GM23338 (cell line): Measurements from ENCODE around the gene NPAS3. TPM values are rescaled to one million over a fixed set of nuclear protein-coding genes. Genes with fewer than 3 reads are reported as not detected.

Source experiments
- ATAC-seq: fragments of 200-7000 bp; cut with Tn5 transposase; 3 replicates; pipeline ENCODE4 v1.9.1; 2020
- DNase-seq: peaks from one replicate; pipeline ENCODE4 v3.0.0-alpha.2; 2015; ENCODE audit warnings: low spot score
- H2AFZ ChIP-seq: fragments of 200-600 bp; sonication (generic); 2 replicates; pipeline ENCODE4 v1.8.0; 2016; ENCODE audit warnings: antibody characterized with exemption, mild to moderate bottlenecking, moderate library complexity
- H3F3A ChIP-seq: fragments of 200-600 bp; sonication (generic); replicated peaks from 2 replicates; pipeline ENCODE4 v1.8.0; 2017; ENCODE audit warnings: antibody characterized with exemption, mixed run types, low read depth
- H3K27ac ChIP-seq: fragments of 200-600 bp; sonication (generic); 2 replicates; pipeline ENCODE4 v1.6.1; 2016; ENCODE audit warnings: low read depth
- H3K27me3 ChIP-seq: fragments of 200-600 bp; sonication (generic); 2 replicates; pipeline ENCODE4 v1.8.0; 2016; ENCODE audit warnings: mild to moderate bottlenecking, mixed run types, moderate library complexity; ENCODE audit not compliant: insufficient read depth
- H3K36me3 ChIP-seq: fragments of 200-600 bp; sonication (generic); 2 replicates; pipeline ENCODE4 v1.8.0; 2016; ENCODE audit warnings: mild to moderate bottlenecking; ENCODE audit not compliant: insufficient read depth
- H3K4me1 ChIP-seq: fragments of 200-600 bp; sonication (generic); 2 replicates; pipeline ENCODE4 v1.8.0; 2016; ENCODE audit warnings: mild to moderate bottlenecking, moderate library complexity; ENCODE audit not compliant: insufficient read depth
- H3K4me2 ChIP-seq: fragments of 200-600 bp; sonication (generic); 2 replicates; pipeline ENCODE4 v1.7.1; 2017; ENCODE audit warnings: mixed run types
- H3K4me3 ChIP-seq: fragments of 200-600 bp; sonication (generic); 2 replicates; pipeline ENCODE4 v1.6.1; 2016; ENCODE audit warnings: mixed run types
- H3K79me2 ChIP-seq: fragments of 200-600 bp; sonication (generic); replicated peaks from 2 replicates; pipeline ENCODE4 v1.8.0; 2017; ENCODE audit warnings: mild to moderate bottlenecking; ENCODE audit not compliant: insufficient read depth
- H3K9me2 ChIP-seq: fragments of 200-600 bp; sonication (generic); 2 replicates; pipeline ENCODE4 v1.8.0; 2017; ENCODE audit not compliant: insufficient read depth
- H4K20me1 ChIP-seq: fragments of 200-600 bp; sonication (generic); replicated peaks from 2 replicates; pipeline ENCODE4 v1.8.0; 2017; ENCODE audit warnings: mild to moderate bottlenecking; ENCODE audit not compliant: insufficient read depth
- H3K27ac Mint-ChIP-seq: 2 replicates; pipeline ENCODE4 v1.8.0; 2020; ENCODE audit warnings: inconsistent platforms, mild to moderate bottlenecking, moderate library complexity, mixed read lengths
- H3K27me3 Mint-ChIP-seq: 3 replicates; pipeline ENCODE4 v1.8.0; 2022; ENCODE audit warnings: low read depth, mild to moderate bottlenecking, moderate library complexity, mixed read lengths, inconsistent platforms; ENCODE audit not compliant: insufficient read depth, poor library complexity
- H3K36me3 Mint-ChIP-seq: 3 replicates; pipeline ENCODE4 v1.8.0; 2021; ENCODE audit warnings: low read depth, mild to moderate bottlenecking, inconsistent platforms, moderate library complexity, mixed read lengths
- H3K4me1 Mint-ChIP-seq: 3 replicates; pipeline ENCODE4 v1.8.0; 2020; ENCODE audit warnings: mild to moderate bottlenecking, inconsistent platforms, mixed read lengths
- H3K4me3 Mint-ChIP-seq: 3 replicates; pipeline ENCODE4 v1.8.0; 2021; ENCODE audit warnings: moderate library complexity, mild to moderate bottlenecking, inconsistent platforms, mixed read lengths
- H3K9me3 Mint-ChIP-seq: 3 replicates; pipeline ENCODE4 v1.8.0; 2020; ENCODE audit warnings: moderate library complexity, mild to moderate bottlenecking, inconsistent platforms, mixed read lengths
- CREB1 ChIP-seq: fragments of 250-450 bp; sonication (Bioruptor Pico); IDR thresholded peaks from 2 replicates; pipeline ENCODE4 v1.5.0; 2020; ENCODE audit warnings: low read depth, mild to moderate bottlenecking, moderate library complexity
- CTCF ChIP-seq, 2 experiments: fragments of 200-600 bp in 1 of 2; sonication (generic) in 1 of 2; conservative IDR thresholded peaks; 2 replicates each; pipeline versions ENCODE4 v1.5.1 to v1.6.1; 2016 to 2017; ENCODE audit warnings: antibody characterized with exemption in 2 of 2, low read depth in 2 of 2, mild to moderate bottlenecking in 2 of 2, moderate library complexity in 1 of 2
- EZH2 ChIP-seq: fragments of 200-600 bp; sonication (generic); IDR thresholded peaks from one replicate; pipeline ENCODE4 v1.8.0; 2017; ENCODE audit warnings: antibody characterized with exemption, mild to moderate bottlenecking, low read depth; ENCODE audit not compliant: unreplicated experiment
- EZH2phosphoT487 ChIP-seq: fragments of 200-600 bp; sonication (generic); IDR thresholded peaks from one replicate; pipeline ENCODE4 v1.8.1; 2018; ENCODE audit warnings: antibody characterized with exemption; ENCODE audit not compliant: unreplicated experiment
- JUNB ChIP-seq: IDR thresholded peaks from one replicate; pipeline ENCODE4 v1.6.1; 2016; ENCODE audit warnings: antibody characterized with exemption; ENCODE audit not compliant: unreplicated experiment
- POLR2AphosphoS5 ChIP-seq: IDR thresholded peaks from 2 replicates; pipeline ENCODE4 v1.6.1; 2016; ENCODE audit warnings: antibody characterized with exemption, low read depth
- REST ChIP-seq: IDR thresholded peaks from one replicate; pipeline ENCODE4 v1.6.1; 2018; ENCODE audit warnings: antibody characterized with exemption; ENCODE audit not compliant: unreplicated experiment
- STAT1 ChIP-seq: IDR thresholded peaks from one replicate; pipeline ENCODE4 v1.6.1; 2016; ENCODE audit warnings: antibody characterized with exemption; ENCODE audit not compliant: unreplicated experiment
- ZNF114 ChIP-seq: fragments of 250-450 bp; sonication (Bioruptor Pico); IDR thresholded peaks from 2 replicates; pipeline ENCODE4 v1.5.0; 2020; ENCODE audit warnings: mild to moderate bottlenecking, moderate library complexity
- ZNF331 ChIP-seq: fragments of 250-450 bp; sonication (Bioruptor Pico); IDR thresholded peaks from 2 replicates; pipeline ENCODE4 v1.5.0; 2020; ENCODE audit warnings: low read depth, mild to moderate bottlenecking, moderate library complexity
- polyA plus RNA-seq: library from polyadenylated mRNA; unstranded; fragments of >200 nt; fragmentation: Nextera tagmentation; extraction: Ambion mirVana; gene quantifications from 2 replicates; pipeline ENCODE4 v1.2.1, GENCODE V29; 2016
- total RNA-seq: library from RNA; depleted of rRNA; stranded (reverse); fragments of >200 nt; shearing (Covaris generic); gene quantifications from 2 replicates; pipeline ENCODE4 v1.2.3, GENCODE V29; 2014
- TF ChIP-seq, protein P1 (sequence below): fragments of 250-450 bp; sonication (Bioruptor Pico); IDR thresholded peaks from 2 replicates; pipeline ENCODE4 v1.5.0; 2020; ENCODE audit warnings: mild to moderate bottlenecking, moderate library complexity
- TF ChIP-seq, protein P2 (sequence below): IDR thresholded peaks from 2 replicates; pipeline ENCODE4 v1.6.1; 2016; ENCODE audit warnings: antibody characterized with exemption

Gene NPAS3
- total and polyA plus RNA-seq, 2 experiments from 2014 or later: 0.17 to 0.19 TPM

DNA sequence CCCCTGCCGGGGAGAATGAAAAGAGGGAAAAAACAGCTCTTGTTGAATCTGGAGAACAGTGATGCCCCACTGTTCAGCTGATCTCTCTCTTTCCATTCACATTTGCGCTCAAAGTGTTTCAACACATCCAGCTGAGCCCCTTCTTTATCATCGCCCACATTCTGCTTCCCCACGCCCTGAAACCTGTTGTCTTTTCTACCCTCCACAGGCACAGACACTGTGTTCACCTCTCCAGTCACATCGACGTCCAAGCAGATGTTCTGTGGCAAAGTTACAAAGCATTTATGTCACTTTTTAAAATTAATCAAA lies 673.5 kb downstream of the NPAS3 start:
- Histone ChIP-seq H3K36me3 (no peaks in the 10 kb centered on the region), H2AFZ (no peak overlapping the region; the same call in 1 of the 2 replicates), H3K79me2 (no peaks in the 10 kb centered on the region), H3K4me2 (no peak overlapping the region; the same call in 1 of the 2 replicates), H3K4me1 (0 out of 2 replicates have a peak, but pooled peaks cover 5% of the 10 kb centered on the region), H3K27me3 (no peaks in the 10 kb centered on the region), H4K20me1 (no peaks in the 10 kb centered on the region), H3K4me3 (no peak overlapping the region), H3K9me2 (no peaks in the 10 kb centered on the region), H3F3A (no peaks in the 10 kb centered on the region), H3K27ac (no peak overlapping the region)
- Mint-ChIP-seq H3K27me3 (peaks cover 2% of the 10 kb centered on the region), H3K4me1 (peaks cover 25% of the 10 kb centered on the region), H3K27ac (no peak overlapping the region), H3K36me3 (no peaks in the 10 kb centered on the region), H3K9me3 (no peaks in the 10 kb centered on the region), H3K4me3 (no peak overlapping the region)
- DNase-seq (peak; percentile 19), ATAC-seq (peak; percentile 87; the same call in 2 of the 3 replicates)
- TF ChIP-seq, protein P1, sequence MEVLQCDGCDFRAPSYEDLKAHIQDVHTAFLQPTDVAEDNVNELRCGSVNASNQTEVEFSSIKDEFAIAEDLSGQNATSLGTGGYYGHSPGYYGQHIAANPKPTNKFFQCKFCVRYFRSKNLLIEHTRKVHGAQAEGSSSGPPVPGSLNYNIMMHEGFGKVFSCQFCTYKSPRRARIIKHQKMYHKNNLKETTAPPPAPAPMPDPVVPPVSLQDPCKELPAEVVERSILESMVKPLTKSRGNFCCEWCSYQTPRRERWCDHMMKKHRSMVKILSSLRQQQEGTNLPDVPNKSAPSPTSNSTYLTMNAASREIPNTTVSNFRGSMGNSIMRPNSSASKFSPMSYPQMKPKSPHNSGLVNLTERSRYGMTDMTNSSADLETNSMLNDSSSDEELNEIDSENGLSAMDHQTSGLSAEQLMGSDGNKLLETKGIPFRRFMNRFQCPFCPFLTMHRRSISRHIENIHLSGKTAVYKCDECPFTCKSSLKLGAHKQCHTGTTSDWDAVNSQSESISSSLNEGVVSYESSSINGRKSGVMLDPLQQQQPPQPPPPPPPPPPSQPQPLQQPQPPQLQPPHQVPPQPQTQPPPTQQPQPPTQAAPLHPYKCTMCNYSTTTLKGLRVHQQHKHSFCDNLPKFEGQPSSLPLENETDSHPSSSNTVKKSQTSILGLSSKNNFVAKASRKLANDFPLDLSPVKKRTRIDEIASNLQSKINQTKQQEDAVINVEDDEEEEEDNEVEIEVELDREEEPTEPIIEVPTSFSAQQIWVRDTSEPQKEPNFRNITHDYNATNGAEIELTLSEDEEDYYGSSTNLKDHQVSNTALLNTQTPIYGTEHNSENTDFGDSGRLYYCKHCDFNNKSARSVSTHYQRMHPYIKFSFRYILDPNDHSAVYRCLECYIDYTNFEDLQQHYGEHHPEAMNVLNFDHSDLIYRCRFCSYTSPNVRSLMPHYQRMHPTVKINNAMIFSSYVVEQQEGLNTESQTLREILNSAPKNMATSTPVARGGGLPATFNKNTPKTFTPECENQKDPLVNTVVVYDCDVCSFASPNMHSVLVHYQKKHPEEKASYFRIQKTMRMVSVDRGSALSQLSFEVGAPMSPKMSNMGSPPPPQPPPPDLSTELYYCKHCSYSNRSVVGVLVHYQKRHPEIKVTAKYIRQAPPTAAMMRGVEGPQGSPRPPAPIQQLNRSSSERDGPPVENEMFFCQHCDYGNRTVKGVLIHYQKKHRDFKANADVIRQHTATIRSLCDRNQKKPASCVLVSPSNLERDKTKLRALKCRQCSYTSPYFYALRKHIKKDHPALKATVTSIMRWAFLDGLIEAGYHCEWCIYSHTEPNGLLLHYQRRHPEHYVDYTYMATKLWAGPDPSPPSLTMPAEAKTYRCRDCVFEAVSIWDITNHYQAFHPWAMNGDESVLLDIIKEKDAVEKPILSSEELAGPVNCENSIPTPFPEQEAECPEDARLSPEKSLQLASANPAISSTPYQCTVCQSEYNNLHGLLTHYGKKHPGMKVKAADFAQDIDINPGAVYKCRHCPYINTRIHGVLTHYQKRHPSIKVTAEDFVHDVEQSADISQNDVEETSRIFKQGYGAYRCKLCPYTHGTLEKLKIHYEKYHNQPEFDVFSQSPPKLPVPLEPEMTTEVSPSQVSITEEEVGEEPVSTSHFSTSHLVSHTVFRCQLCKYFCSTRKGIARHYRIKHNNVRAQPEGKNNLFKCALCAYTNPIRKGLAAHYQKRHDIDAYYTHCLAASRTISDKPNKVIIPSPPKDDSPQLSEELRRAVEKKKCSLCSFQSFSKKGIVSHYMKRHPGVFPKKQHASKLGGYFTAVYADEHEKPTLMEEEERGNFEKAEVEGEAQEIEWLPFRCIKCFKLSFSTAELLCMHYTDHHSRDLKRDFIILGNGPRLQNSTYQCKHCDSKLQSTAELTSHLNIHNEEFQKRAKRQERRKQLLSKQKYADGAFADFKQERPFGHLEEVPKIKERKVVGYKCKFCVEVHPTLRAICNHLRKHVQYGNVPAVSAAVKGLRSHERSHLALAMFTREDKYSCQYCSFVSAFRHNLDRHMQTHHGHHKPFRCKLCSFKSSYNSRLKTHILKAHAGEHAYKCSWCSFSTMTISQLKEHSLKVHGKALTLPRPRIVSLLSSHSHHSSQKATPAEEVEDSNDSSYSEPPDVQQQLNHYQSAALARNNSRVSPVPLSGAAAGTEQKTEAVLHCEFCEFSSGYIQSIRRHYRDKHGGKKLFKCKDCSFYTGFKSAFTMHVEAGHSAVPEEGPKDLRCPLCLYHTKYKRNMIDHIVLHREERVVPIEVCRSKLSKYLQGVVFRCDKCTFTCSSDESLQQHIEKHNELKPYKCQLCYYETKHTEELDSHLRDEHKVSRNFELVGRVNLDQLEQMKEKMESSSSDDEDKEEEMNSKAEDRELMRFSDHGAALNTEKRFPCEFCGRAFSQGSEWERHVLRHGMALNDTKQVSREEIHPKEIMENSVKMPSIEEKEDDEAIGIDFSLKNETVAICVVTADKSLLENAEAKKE (CRISPR knock-in tag): no peak
- TF ChIP-seq CREB1 (CRISPR knock-in tag) (no peak), CTCF (conservative IDR thresholded peaks at IDR 0.05; ENCODE audit: low read depth in 2 of 2) (no peak), EZH2 (no peak), JUNB (no peak), POLR2AphosphoS5 (no peak), ZNF114 (CRISPR knock-in tag) (no peak), STAT1 (no peak), ZNF331 (CRISPR knock-in tag) (no peak), REST (no peak), EZH2phosphoT487 (no peak)
- TF ChIP-seq, protein P2, sequence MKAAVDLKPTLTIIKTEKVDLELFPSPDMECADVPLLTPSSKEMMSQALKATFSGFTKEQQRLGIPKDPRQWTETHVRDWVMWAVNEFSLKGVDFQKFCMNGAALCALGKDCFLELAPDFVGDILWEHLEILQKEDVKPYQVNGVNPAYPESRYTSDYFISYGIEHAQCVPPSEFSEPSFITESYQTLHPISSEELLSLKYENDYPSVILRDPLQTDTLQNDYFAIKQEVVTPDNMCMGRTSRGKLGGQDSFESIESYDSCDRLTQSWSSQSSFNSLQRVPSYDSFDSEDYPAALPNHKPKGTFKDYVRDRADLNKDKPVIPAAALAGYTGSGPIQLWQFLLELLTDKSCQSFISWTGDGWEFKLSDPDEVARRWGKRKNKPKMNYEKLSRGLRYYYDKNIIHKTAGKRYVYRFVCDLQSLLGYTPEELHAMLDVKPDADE: no peak
